D721Med (cell line): ENCODE measurements around the gene EEFSEC.

Experiments used
- DNase-seq: peaks from one replicate; pipeline ENCODE4 v3.0.0; 2011; ENCODE audit warnings: low spot score; ENCODE audit not compliant: insufficient read length
- FAIRE-seq: peaks from 2 replicates; lab custom pipeline; 2011; peaks lifted over from hg19 to GRCh38; lab: Jason Lieb, UNC
- CTCF ChIP-seq: IDR thresholded peaks from 2 replicates; pipeline ENCODE4 v1.5.1; 2012; ENCODE audit warnings: mild to moderate bottlenecking, control low read depth; ENCODE audit not compliant: insufficient read depth; ENCODE audit errors: missing control alignments

Gene EEFSEC

GRCh38 chr3:128415773-128416577 lies 262.7 kb downstream of the EEFSEC start:
- FAIRE-seq: no peak
- no peak for TF ChIP-seq CTCF
- no peak for DNase-seq

DNA sequence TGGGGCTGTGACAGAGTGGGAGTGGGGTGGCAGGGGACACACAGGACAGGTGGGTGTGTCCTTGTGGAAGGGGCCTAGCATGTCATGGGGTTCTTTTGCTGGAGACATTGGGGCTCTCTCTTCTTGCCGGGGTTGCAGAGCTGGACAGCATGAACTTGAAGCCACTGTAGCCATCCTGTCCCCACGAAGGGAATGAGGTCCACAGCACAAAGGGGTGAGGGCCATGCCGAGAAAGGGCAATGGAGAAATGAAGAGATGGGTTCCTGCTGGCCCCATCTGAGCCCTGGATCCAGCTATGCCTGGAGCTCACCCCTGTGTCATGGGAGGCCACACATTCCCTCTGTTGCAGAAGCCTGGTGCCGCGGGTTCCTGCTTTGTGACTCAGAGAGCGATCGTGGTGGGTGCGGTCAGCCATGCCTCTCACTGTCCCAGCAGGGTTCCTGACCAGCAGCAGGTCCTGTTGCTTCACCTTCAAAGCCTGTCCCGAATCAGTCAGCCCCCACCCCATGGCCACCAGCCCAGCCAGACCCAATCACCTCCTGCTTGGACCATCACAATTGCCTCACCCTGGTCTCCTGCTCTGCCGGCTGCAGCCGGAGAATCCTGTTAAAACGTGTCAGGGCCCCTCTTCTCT lies 263.4 kb downstream of the EEFSEC start:
- FAIRE-seq (no peak), DNase-seq (no peak)
- no peak for TF ChIP-seq CTCF

- DNase-seq (no peak), FAIRE-seq (no peak)
- no peak for TF ChIP-seq CTCF
Measured at GRCh38 chr3:128418900-128419299, 265.6 kb downstream of the EEFSEC start.

- no peak for FAIRE-seq
- TF ChIP-seq CTCF: no peak
Measured at GRCh38 chr3:128419311-128419710, 266.0 kb downstream of the EEFSEC start.

DNA sequence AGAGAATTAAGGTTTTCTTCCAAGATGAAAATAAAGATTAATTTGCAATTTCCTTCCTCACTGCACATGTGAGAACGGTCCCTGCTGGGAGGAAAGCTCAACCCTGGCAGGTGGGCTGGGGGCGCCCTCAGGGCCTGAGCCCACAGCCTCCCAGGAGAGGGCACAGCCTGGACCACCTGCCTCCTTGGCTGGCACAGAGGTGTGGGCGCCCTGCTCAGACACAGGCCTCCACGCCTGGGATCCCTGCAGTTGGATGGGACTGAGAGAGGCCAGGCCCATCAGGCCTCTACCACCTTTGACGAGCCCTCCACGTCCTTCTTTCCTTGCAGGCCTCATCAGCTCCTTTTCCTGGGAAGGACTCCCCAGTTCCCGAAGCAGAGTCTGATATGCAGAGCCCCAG lies 267.0 kb downstream of the EEFSEC start:
- FAIRE-seq (no peak), DNase-seq (no peak)
- TF ChIP-seq CTCF: no peak

More at GRCh38 chr3:128419311-128419710, 266.0 kb downstream of the EEFSEC start:
- DNase-seq: no peak

GRCh38 chr3:128420720-128421438 lies 267.6 kb downstream of the EEFSEC start:
- DNase-seq (no peak), FAIRE-seq (no peak)
- no peak for TF ChIP-seq CTCF

DNA sequence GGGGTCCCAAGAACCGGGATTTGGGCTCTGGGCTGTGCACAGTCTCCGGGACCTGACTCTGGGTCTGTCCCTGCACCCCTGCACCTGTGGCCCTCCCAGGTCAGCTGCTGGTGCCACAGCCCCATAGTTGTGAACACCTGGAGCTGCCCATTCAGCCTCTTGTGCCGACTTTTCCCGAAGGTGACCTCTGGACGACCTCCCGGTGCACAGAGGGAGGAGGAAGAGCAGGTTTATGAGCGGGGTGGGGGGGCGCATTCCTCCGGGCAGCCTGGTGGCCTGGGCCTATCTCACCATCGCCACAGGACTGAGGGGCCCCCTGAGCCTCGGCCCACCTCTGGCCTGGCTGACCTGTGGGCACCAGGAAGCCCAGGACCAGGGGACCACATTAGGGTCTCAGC lies 268.2 kb downstream of the EEFSEC start:
- FAIRE-seq: no peak
- DNase-seq: no peak
- no peak for TF ChIP-seq CTCF
